LNCAP (cell line): ENCODE measurements around the gene SETD4.

Source experiments
- CTCF ChIP-seq: fragments of 450-650 bp; IDR thresholded peaks from 2 replicates; pipeline ENCODE4 v1.5.1; 2017; ENCODE audit warnings: mild to moderate bottlenecking

The SETD4 gene

GRCh38 chr21:35994613-35995012 lies 65.7 kb downstream of the SETD4 start:
- no peak for TF ChIP-seq CTCF

GRCh38 chr21:35993875-35994490 lies 66.3 kb downstream of the SETD4 start:
- TF ChIP-seq CTCF: no peak

DNA sequence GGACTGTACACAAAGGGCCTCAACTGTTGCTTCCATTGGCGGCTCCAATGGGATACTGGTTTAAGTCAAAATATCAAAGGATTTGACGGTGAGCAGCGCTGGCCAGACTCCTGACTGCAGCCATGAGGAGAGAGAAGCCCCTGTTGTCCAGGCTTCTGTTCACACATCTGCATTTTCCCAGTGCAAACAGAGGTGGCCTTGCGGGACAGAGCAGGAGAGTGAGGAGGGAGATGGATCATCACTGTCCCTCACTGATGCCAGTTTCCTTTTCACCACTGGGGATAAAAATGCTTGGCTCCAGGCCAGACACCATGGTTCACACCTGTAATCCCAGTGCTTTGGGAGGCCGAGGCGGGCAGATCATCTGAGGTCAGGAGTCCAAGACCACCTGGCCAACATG lies 69.2 kb downstream of the SETD4 start:
- no peak for TF ChIP-seq CTCF

DNA sequence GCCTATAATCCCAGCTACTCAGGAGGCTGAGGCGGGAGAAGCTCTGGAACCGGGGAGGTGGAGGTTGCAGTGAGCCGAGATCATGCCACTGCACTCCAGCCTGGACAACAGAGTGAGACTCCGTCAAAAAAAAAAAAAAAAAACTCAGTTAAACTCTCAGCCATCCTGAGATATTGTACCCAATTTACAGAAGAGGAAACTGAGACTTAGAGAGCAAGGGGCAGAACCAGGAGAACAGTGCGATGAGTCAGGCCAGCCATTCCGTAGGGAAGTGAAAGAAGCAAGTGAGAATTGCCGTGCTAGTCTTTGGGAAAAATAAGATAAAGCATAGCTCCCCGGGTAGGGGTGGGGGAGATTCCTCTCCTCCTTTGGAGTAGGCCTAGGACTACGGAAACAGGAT lies 69.7 kb downstream of the SETD4 start:
- no peak for TF ChIP-seq CTCF

DNA sequence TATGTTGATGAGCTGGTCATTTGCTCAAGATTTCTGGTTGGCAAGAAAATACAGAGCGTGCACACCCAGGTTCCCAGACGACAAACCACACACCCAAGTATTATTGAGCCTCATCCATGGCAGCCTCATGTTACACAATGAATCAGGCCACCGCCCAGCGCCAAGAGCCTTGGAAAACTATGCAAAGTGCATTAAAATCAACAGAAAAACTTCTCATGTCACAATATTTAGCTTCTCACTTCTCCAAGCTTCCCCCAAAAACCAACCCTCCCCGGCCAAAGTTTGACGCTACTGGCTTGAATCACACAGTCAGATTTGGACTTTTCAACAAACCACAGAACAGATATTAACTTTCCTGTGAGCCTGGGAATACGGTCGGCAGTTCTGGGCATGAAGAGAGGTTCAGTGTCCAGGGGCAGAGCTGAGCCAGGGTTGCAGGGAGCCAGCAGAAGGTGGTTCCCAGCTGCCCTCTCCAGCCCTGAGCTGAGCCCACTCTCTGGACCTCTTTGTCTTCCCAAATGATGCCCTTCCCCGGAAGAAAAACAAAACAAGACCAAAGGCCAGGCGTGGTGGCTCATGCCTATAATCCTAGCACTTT lies 71.1 kb downstream of the SETD4 start:
- no peak for TF ChIP-seq CTCF

GRCh38 chr21:35988416-35989137 lies 71.7 kb downstream of the SETD4 start:
- TF ChIP-seq CTCF: no peak

- TF ChIP-seq CTCF: no peak
Measured at GRCh38 chr21:35987475-35987874, 72.9 kb downstream of the SETD4 start.
